Kidney (tissue), 14 donors: ENCODE results near the gene FEM1B. TPM values are rescaled to one million over a fixed set of nuclear protein-coding genes. Genes with fewer than 3 reads are reported as not detected.

Source experiments
- DNase-seq, 5 donors: peaks; one replicate each; pipeline ENCODE4 v3.0.0-alpha.2; 2013 to 2020
- FAIRE-seq: peaks from 2 replicates; lab custom pipeline; 2012; peaks lifted over from hg19 to GRCh38; lab: Jason Lieb, UNC
- H3K27ac ChIP-seq, 2 donors: one replicate each; pipeline ENCODE4 v1.7.0; 2013; ENCODE audit warnings: low read depth in 2 of 2, low read length in 2 of 2, inconsistent platforms in 1 of 2
- H3K27me3 ChIP-seq: one replicate; pipeline ENCODE4 v1.7.1; 2013; ENCODE audit warnings: low read length, inconsistent platforms; ENCODE audit not compliant: control insufficient read depth, insufficient read depth
- H3K36me3 ChIP-seq, 3 donors: one replicate each; pipeline versions ENCODE4 v1.7.0 to v1.7.1; 2013; ENCODE audit warnings: low read length in 3 of 3, control low read depth in 1 of 3, inconsistent platforms in 1 of 3; ENCODE audit not compliant: insufficient read depth in 3 of 3, control insufficient read depth in 2 of 3
- H3K4me1 ChIP-seq, 3 donors: one replicate each; pipeline versions ENCODE4 v1.7.0 to v1.7.1; 2013; ENCODE audit warnings: low read length in 3 of 3, inconsistent platforms in 1 of 3, low read depth in 1 of 3; ENCODE audit not compliant: control insufficient read depth in 2 of 3, insufficient read depth in 2 of 3
- H3K4me3 ChIP-seq, 3 donors: one replicate each; pipeline versions ENCODE4 v1.7.0 to v1.8.1; 2013; ENCODE audit warnings: low read length in 3 of 3, control low read depth in 1 of 3, inconsistent platforms in 1 of 3
- H3K9ac ChIP-seq, 3 donors: one replicate each; pipeline versions ENCODE4 v1.7.0 to v1.7.1; 2013; ENCODE audit warnings: low read length in 3 of 3, control low read depth in 1 of 3, inconsistent platforms in 1 of 3
- H3K9me3 ChIP-seq, 3 donors: one replicate each; pipeline versions ENCODE4 v1.7.0 to v1.7.1; 2013; ENCODE audit warnings: low read length in 3 of 3, control low read depth in 1 of 3, inconsistent platforms in 1 of 3; ENCODE audit not compliant: control insufficient read depth in 2 of 3, insufficient read depth in 1 of 3
- intact Hi-C: fragments of 100-400 bp; cut with DNase I; formaldehyde crosslinking; loops from one replicate; pipeline ENCODE4 v1.11.1; 2022
- polyA plus RNA-seq: library from polyadenylated mRNA; stranded (reverse); fragments of 350-450 nt; fragmentation: Illumina TruSeq; extraction: RNeasy Lipid Tissue Mini Kit (QIAGEN cat#74804); gene quantifications from one replicate; pipeline ENCODE4 v1.2.3, GENCODE V29; 2014; ENCODE audit warnings: low read depth, low replicate concordance; ENCODE audit not compliant: insufficient read depth
- total RNA-seq: library from RNA; stranded (reverse); fragmentation: NEBNext Ultra II Directional; extraction: Animal tissue kit (Norgen Biotek cat#: 25700); gene quantifications from one replicate; pipeline ENCODE4 v1.2.1, GENCODE V29; 2021
- TF ChIP-seq, protein P1 (sequence below): IDR thresholded peaks from 3 replicates; pipeline ENCODE4 v1.5.1; 2012; ENCODE audit warnings: mild to moderate bottlenecking, moderate library complexity, borderline replicate concordance; ENCODE audit not compliant: insufficient read depth; ENCODE audit errors: extremely low read depth
- donor health status: control.
- donor health status: control.
- donor health status: control.
- donor health status: control.
- donor health status: control.
- donor health status: DM: yes; HTN: yes; CAD: no.
- donor health status: Normal renal cell carcinoma (clear cell type).

Gene FEM1B
- total and polyA plus RNA-seq, 2 donors from 2014 or later: 9.8 to 47.6 TPM

- H3K9me3 ChIP-seq: no peaks in the 10 kb centered on the region
- no peak overlapping the region for H3K27ac ChIP-seq
- H3K27me3 ChIP-seq: no peaks in the 10 kb centered on the region
- no peak overlapping the region for H3K4me3 ChIP-seq
- H3K4me1 ChIP-seq: peaks cover 0 to 10% (median 5%) of the 10 kb centered on the region in 3 donors
- no peak for DNase-seq
- no peak overlapping the region for H3K9ac ChIP-seq
- TF ChIP-seq, protein P1, sequence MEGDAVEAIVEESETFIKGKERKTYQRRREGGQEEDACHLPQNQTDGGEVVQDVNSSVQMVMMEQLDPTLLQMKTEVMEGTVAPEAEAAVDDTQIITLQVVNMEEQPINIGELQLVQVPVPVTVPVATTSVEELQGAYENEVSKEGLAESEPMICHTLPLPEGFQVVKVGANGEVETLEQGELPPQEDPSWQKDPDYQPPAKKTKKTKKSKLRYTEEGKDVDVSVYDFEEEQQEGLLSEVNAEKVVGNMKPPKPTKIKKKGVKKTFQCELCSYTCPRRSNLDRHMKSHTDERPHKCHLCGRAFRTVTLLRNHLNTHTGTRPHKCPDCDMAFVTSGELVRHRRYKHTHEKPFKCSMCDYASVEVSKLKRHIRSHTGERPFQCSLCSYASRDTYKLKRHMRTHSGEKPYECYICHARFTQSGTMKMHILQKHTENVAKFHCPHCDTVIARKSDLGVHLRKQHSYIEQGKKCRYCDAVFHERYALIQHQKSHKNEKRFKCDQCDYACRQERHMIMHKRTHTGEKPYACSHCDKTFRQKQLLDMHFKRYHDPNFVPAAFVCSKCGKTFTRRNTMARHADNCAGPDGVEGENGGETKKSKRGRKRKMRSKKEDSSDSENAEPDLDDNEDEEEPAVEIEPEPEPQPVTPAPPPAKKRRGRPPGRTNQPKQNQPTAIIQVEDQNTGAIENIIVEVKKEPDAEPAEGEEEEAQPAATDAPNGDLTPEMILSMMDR: no peak
- H3K36me3 ChIP-seq: peaks cover 0 to 4% (median 0%) of the 10 kb centered on the region in 3 donors
- no peak for FAIRE-seq
- intact Hi-C loops: loop anchor here (10.0 kb wide), 1 partner anchor 372 kb away; no protein-coding TSS in a partner anchor
Observed at GRCh38 chr15:68302729-68303128, 25.2 kb downstream of the FEM1B start.

- H3K36me3 ChIP-seq: peaks cover 0 to 4% (median 0%) of the 10 kb centered on the region in 3 donors
- no peaks in the 10 kb centered on the region for H3K27me3 ChIP-seq
- no peak overlapping the region for H3K4me3 ChIP-seq
- H3K27ac ChIP-seq: no peak overlapping the region
- no peaks in the 10 kb centered on the region for H3K9me3 ChIP-seq
- FAIRE-seq (no peak), DNase-seq (no peak)
- intact Hi-C loops: loop anchor here (10.0 kb wide), 1 partner anchor 372 kb away; no protein-coding TSS in a partner anchor
- TF ChIP-seq, protein P1: no peak
- H3K4me1 ChIP-seq: peaks cover 0 to 10% (median 5%) of the 10 kb centered on the region in 3 donors
- H3K9ac ChIP-seq: no peak overlapping the region
Observed at GRCh38 chr15:68303134-68303533, 25.6 kb downstream of the FEM1B start.

- Histone ChIP-seq H3K4me3 (no peak overlapping the region), H3K9ac (no peak overlapping the region), H3K36me3 (peaks cover 0 to 4% (median 0%) of the 10 kb centered on the region in 3 donors), H3K9me3 (no peaks in the 10 kb centered on the region), H3K27me3 (no peaks in the 10 kb centered on the region), H3K4me1 (peaks cover 0 to 10% (median 5%) of the 10 kb centered on the region in 3 donors), H3K27ac (no peak overlapping the region)
- intact Hi-C loops: loop anchor here (10.0 kb wide), 1 partner anchor 371 kb away; no protein-coding TSS in a partner anchor
- TF ChIP-seq, protein P1: no peak
- no peak for FAIRE-seq
- peak in 1 of 5 donors; percentile 68 for DNase-seq
Observed at GRCh38 chr15:68303560-68304436, 26.3 kb downstream of the FEM1B start.
